ENCODE data around the gene MAP3K7. TPM values are rescaled to one million over a fixed set of nuclear protein-coding genes. Genes with fewer than 3 reads are reported as not detected.

MAP3K7 gene
- total and polyA plus RNA-seq, 2 experiments from 2014 or later = 33.2 to 47.1 TPM

GRCh38 chr6:90516074-90516660 lies 70.7 kb downstream of the MAP3K7 start:
- Mint-ChIP-seq H3K4me1 (no peaks in the 10 kb centered on the region), H3K36me3 (ENCODE audit: low read depth) (peaks cover 13% of the 10 kb centered on the region; the same call in 2 of the 3 replicates), H3K27me3 (ENCODE audit: insufficient read depth, low read depth, poor library complexity) (no peaks in the 10 kb centered on the region), H3K4me3 (no peak overlapping the region), H3K9me3 (no peaks in the 10 kb centered on the region), H3K27ac (no peak overlapping the region)
- no peak overlapping the region for H2AFZ ChIP-seq
- no peak for DNase-seq (ENCODE audit: low spot score)
- no peaks in the 10 kb centered on the region; the same call in 1 of the 2 replicates for H3K36me3 ChIP-seq (ENCODE audit: insufficient read depth)
- H3K4me3 ChIP-seq = no peak overlapping the region
- H3K79me2 ChIP-seq (replicated peaks; ENCODE audit: insufficient read depth) = no peaks in the 10 kb centered on the region
- H3K4me2 ChIP-seq = no peak overlapping the region
- no peak overlapping the region for H3K27ac ChIP-seq (ENCODE audit: low read depth)
- H4K20me1 ChIP-seq (replicated peaks; ENCODE audit: insufficient read depth) = no peaks in the 10 kb centered on the region
- ATAC-seq = no peak
- H3K4me1 ChIP-seq (ENCODE audit: insufficient read depth) = no peaks in the 10 kb centered on the region
- TF ChIP-seq STAT1 (IDR thresholded peaks at IDR 0.05; ENCODE audit: unreplicated experiment) (no peak), ZNF114 (CRISPR knock-in tag; IDR thresholded peaks at IDR 0.05) (no peak), ETS1 (IDR thresholded peaks at IDR 0.05) (no peak)
- no peaks in the 10 kb centered on the region for H3K9me2 ChIP-seq (ENCODE audit: insufficient read depth)
- H3F3A ChIP-seq (replicated peaks; ENCODE audit: low read depth) = no peaks in the 10 kb centered on the region
- H3K27me3 ChIP-seq (ENCODE audit: insufficient read depth) = no peaks in the 10 kb centered on the region

GRCh38 chr6:90514496-90514895 lies 72.4 kb downstream of the MAP3K7 start:
- H3K4me1 ChIP-seq (ENCODE audit: insufficient read depth) = no peaks in the 10 kb centered on the region
- H3K36me3 Mint-ChIP-seq (ENCODE audit: low read depth) = peaks cover 7% of the 10 kb centered on the region; the same call in 1 of the 3 replicates
- no peak overlapping the region for H3K4me3 Mint-ChIP-seq
- no peaks in the 10 kb centered on the region for H4K20me1 ChIP-seq (replicated peaks; ENCODE audit: insufficient read depth)
- no peak for ATAC-seq
- H3K27ac Mint-ChIP-seq = no peak overlapping the region
- H3K79me2 ChIP-seq (replicated peaks; ENCODE audit: insufficient read depth) = no peaks in the 10 kb centered on the region
- H3K4me2 ChIP-seq = no peak overlapping the region
- no peak overlapping the region for H3K4me3 ChIP-seq
- H3K4me1 Mint-ChIP-seq = no peaks in the 10 kb centered on the region
- no peaks in the 10 kb centered on the region for H3K27me3 Mint-ChIP-seq (ENCODE audit: insufficient read depth, low read depth, poor library complexity)
- H3K27ac ChIP-seq (ENCODE audit: low read depth) = no peak overlapping the region
- H3K9me2 ChIP-seq (ENCODE audit: insufficient read depth) = no peaks in the 10 kb centered on the region
- no peaks in the 10 kb centered on the region for H3K9me3 Mint-ChIP-seq
- no peak for DNase-seq (ENCODE audit: low spot score)
- H3F3A ChIP-seq (replicated peaks; ENCODE audit: low read depth) = no peaks in the 10 kb centered on the region
- H2AFZ ChIP-seq = no peak overlapping the region
- no peaks in the 10 kb centered on the region for H3K27me3 ChIP-seq (ENCODE audit: insufficient read depth)
- H3K36me3 ChIP-seq (ENCODE audit: insufficient read depth) = no peaks in the 10 kb centered on the region; the same call in 1 of the 2 replicates
- TF ChIP-seq ETS1 (IDR thresholded peaks at IDR 0.05) (no peak), ZNF462 (CRISPR knock-in tag; IDR thresholded peaks at IDR 0.05) (no peak), STAT1 (IDR thresholded peaks at IDR 0.05; ENCODE audit: unreplicated experiment) (no peak), ZNF114 (CRISPR knock-in tag; IDR thresholded peaks at IDR 0.05) (no peak), NANOG (IDR thresholded peaks at IDR 0.05; ENCODE audit: borderline replicate concordance) (no peak), CTCF (conservative IDR thresholded peaks at IDR 0.05; ENCODE audit: low read depth in 2 of 2) (no peak), CREB1 (CRISPR knock-in tag; IDR thresholded peaks at IDR 0.05; ENCODE audit: low read depth) (no peak), ZNF331 (CRISPR knock-in tag; IDR thresholded peaks at IDR 0.05; ENCODE audit: low read depth) (no peak)

Measured in GM23338 (cell line).